ENCODE measurements around the gene CRYGB.
A peak's percentile ranks its signal among the peaks of the same experiment; 100 is the strongest.
"Not testable (repeated sequence)": the region's sequence is repeated elsewhere in the genome, so short reads cannot be mapped to it uniquely, and the experiment has no call there.

CRYGB gene

DNA sequence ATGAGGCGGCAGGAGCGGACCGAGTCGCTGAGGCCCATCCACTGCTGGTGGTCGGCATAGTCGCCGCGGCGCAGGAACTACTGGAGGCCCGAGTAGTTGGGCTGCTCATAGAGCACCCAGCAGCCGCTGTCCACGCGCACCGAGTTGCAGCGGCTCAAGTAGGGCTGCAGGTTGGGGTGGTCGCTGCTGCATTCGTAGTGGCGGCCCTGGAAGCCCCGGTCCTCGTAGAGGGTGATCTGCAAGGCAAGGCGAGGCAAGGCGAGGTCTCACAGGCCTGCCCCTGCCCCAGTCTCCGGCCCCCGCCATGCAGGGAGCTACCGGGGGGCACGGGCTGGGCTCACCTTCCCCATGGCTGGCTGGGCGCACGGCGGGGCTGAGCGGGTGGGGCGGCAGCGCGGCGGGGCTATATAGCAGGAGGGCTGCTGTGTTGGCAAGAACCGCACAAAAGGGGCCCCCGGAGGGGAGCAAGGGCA lies 33.6 kb downstream of the CRYGB start:
- peak; percentile 64 for DNase-seq

DNA sequence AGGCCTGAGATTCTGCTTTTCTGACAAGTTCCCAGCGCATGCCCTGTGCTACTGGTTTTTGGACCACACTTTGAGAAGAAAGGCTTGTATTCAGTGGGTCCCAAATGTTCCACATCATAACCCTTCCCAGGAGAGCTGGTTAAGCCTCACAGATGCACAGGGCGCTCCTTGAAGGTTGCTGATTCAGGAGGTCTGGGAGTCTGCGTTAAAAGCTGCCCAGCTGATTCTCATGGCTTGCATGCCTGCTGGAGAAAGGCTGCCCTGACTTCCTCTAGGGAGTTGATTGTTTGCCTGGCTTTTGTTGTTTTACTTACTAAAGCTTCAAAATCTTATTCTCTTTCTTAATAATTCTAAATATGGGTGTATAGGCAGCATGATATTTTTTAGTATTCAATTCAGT lies 42.3 kb downstream of the CRYGB start:
- no peak for DNase-seq

- DNase-seq: peak; percentile 56
Measured at GRCh38 chr2:208101716-208102631, 44.0 kb downstream of the CRYGB start.

- DNase-seq: no peak
Measured at GRCh38 chr2:208099682-208100470, 46.1 kb downstream of the CRYGB start.

GRCh38 chr2:208098701-208099100 lies 47.3 kb downstream of the CRYGB start:
- not testable (repeated sequence) for DNase-seq

- DNase-seq: no peak
Measured at GRCh38 chr2:208098267-208098666, 47.7 kb downstream of the CRYGB start.

DNA sequence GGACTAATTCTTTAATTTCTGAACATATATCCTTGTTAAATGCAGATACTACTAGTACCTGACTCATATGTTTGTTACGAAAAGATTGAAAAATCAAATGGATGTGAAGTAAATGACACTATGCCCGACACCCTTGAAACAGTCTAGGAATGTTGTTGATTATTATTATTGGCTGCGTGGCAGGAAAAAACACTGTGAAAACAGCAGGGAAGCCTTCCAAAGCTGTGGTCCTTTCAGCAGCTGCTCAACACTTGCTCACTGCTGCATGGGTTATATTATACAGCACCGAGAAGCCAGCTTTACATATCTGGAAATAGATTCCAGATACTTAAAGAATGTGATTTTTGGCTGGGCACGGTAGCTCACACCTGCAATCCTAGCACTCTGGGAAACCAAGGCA lies 48.2 kb downstream of the CRYGB start:
- DNase-seq: no peak

DNA sequence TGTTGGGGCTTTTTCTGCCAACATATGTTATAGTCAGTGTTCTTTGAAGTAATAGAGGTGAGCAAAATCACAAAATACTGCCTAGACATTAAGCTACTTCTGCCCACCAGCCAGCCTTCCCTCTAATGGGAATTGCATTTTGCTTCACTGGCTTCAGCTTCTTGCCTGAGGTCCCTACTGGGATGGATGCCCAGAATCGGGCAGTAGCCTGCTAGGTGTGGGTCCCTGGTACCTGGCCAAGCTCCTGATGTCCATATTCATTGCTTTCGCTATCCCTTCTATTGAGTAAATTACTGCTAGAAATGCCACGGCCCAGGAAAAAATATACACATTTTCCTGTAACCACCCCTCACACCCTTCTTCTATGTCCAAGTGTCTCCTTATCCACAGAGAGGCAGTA lies 48.6 kb downstream of the CRYGB start:
- DNase-seq: no peak

DNA sequence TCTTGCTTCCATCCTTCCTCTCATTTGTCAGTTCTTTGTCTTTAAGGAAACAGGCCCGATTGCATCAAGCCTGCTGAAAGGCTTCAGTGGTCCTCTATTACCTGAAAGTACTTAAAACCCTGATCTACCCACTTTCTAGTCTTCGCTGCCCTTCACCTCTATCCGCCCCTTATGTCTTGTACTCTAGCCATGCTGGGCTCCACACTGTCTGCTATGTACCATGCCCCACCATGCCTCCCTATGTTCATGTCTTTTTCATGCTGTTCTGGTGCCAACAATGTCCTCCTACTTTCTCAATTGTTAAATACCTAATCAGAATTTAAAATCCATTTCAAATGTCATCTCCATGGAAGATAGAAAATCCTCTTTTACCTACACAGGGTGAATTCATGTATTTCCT lies 49.9 kb downstream of the CRYGB start:
- DNase-seq: no peak

DNA sequence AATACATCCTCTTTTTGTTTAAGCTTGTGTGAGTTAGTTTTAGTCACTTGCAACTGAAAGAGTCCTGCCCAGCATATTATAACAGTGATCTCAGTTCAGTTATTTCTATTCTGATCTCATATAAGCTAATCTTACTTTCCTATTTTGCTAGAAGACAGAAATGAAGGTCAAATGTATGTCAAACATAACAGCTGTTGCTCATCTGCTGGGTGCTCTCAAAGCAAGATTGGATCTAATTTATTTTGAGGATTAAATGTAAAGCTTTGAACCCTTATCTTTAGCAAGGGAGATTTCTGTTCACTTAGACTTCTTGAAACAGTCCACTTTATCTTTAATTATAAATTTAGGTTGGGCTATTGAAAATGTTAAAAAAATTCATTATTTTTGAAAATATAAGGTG lies 52.8 kb downstream of the CRYGB start:
- DNase-seq: no peak
